Prostate gland (tissue), 2 donors: ENCODE data around the gene LAMA4. TPM values are rescaled to one million over a fixed set of nuclear protein-coding genes. Genes with fewer than 3 reads are reported as not detected.

ENCODE experiments used
- DNase-seq: peaks from one replicate; pipeline ENCODE4 v3.0.0-alpha.2; 2019; ENCODE audit warnings: low spot score
- H3K27ac ChIP-seq, 2 donors: fragments of 200-600 bp; sonication (generic); 2 replicates each; pipeline ENCODE4 v1.5.1; 2017 to 2019
- H3K27me3 ChIP-seq: fragments of 200-600 bp; sonication (generic); replicated peaks from 2 replicates; pipeline ENCODE4 v1.5.1; 2019; ENCODE audit not compliant: insufficient read depth
- H3K36me3 ChIP-seq, 2 donors: fragments of 200-600 bp; sonication (generic); 1 replicate in 1 of 2; 2 replicates in 1 of 2; pipeline versions ENCODE4 v1.5.1 to v1.8.1; 2017 to 2019
- H3K4me1 ChIP-seq: fragments of 200-600 bp; sonication (generic); replicated peaks from 2 replicates; pipeline ENCODE4 v1.5.1; 2019
- H3K4me3 ChIP-seq, 2 donors: fragments of 200-600 bp; sonication (generic); 2 replicates each; pipeline ENCODE4 v1.5.1; 2017 to 2019
- H3K9me3 ChIP-seq: fragments of 200-600 bp; sonication (generic); 2 replicates; pipeline ENCODE4 v1.5.1; 2017
- CTCF ChIP-seq, 4 experiments: fragments of 200-600 bp in 2 of 4; fragments of 450-650 bp in 2 of 4; sonication (generic) in 2 of 4; IDR thresholded peaks; 1 replicate in 3 of 4; 2 replicates in 1 of 4; pipeline ENCODE4 v1.5.1; 2016 to 2019; ENCODE audit warnings: antibody characterized with exemption in 4 of 4, mild to moderate bottlenecking in 2 of 4, moderate library complexity in 2 of 4
- POLR2A ChIP-seq: fragments of 450-650 bp; IDR thresholded peaks from one replicate; pipeline ENCODE4 v1.6.1; 2016; ENCODE audit warnings: antibody characterized with exemption, mild to moderate bottlenecking
- POLR2AphosphoS5 ChIP-seq: sonication (generic); formaldehyde crosslinking; IDR thresholded peaks from one replicate; pipeline ENCODE4 v1.6.1; 2017; ENCODE audit warnings: antibody characterized with exemption
- WGBS: methylation state at CpG from one replicate; pipeline ENCODE4 v1.1.5; 2018; 5-methylcytosine and 5-hydroxymethylcytosine counted together
- intact Hi-C: fragments of 100-400 bp; cut with DNase I; formaldehyde crosslinking; loops from one replicate; pipeline ENCODE4 v1.14.2; 2022
- total RNA-seq, 2 donors: library from RNA; depleted of rRNA; stranded (reverse); fragments of >200 nt; gene quantifications; one replicate each; pipeline ENCODE4 v1.1.0, GENCODE V29; 2016

Gene LAMA4
- total RNA-seq, 2 donors from 2014 or later: 9.6 to 48.3 TPM

GRCh38 chr6:112145080-112145573 is 109.2 kb downstream of the LAMA4 start:
- H3K4me3 ChIP-seq: no peak overlapping the region
- H3K27me3 ChIP-seq: no peaks in the 10 kb centered on the region
- intact Hi-C loops: no loop called here
- WGBS: 85% methylated on average over 10 of the region's 10 CpGs
- no peaks in the 10 kb centered on the region for H3K4me1 ChIP-seq
- TF ChIP-seq POLR2A (no peak), CTCF (IDR thresholded peaks at IDR 0.05) (no peak), POLR2AphosphoS5 (no peak)
- no peak overlapping the region for H3K27ac ChIP-seq
- H3K9me3 ChIP-seq: no peaks in the 10 kb centered on the region
- DNase-seq: no peak
- no peaks in the 10 kb centered on the region for H3K36me3 ChIP-seq

DNA sequence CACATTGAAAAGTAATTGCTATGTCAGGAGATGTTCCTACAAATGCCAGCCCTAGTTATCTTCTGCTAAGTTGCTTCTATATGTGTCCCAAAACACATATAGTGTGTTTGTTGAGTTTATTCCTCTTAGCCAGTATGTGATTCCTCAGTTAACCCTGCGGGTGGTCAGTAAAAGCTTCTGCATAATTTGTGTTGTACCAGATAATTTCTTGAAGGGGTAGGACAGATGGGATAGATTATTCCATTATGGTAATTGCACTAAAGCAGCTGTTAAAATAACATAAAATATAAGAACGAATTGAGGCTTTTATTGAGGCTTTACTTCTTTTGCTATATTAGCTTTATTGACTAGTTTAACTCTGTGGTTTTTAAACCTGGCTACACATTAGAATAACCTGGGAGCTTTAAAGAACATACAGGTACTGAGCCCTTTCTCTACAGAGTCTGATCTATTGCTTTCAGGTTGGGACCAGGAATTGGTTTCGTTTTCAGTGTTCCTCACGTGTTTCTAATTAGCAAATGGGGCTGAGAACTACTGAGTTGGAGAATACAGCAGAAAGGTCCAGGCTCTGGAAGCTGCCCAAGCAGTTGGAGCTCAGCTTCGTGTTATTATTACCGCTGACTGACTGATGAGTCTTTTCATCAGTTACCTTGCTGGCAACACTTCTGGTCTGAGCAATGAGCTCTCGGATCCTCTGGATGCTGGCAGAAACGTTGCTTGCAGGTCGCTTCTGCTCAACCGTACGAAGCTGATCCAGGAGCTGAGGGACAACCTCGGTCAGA is 110.0 kb downstream of the LAMA4 start:
- 72% methylated on average over 12 of the region's 12 CpGs for WGBS
- H3K27ac ChIP-seq: peak overlapping the region in 1 of 2 donors; percentile 32
- H3K4me3 ChIP-seq: no peak overlapping the region
- DNase-seq: no peak
- no peaks in the 10 kb centered on the region for H3K36me3 ChIP-seq
- TF ChIP-seq CTCF (IDR thresholded peaks at IDR 0.05) (no peak), POLR2A (no peak), POLR2AphosphoS5 (no peak)
- no peaks in the 10 kb centered on the region for H3K9me3 ChIP-seq
- no peaks in the 10 kb centered on the region for H3K4me1 ChIP-seq
- H3K27me3 ChIP-seq: no peaks in the 10 kb centered on the region
- intact Hi-C loops: no loop called here

DNA sequence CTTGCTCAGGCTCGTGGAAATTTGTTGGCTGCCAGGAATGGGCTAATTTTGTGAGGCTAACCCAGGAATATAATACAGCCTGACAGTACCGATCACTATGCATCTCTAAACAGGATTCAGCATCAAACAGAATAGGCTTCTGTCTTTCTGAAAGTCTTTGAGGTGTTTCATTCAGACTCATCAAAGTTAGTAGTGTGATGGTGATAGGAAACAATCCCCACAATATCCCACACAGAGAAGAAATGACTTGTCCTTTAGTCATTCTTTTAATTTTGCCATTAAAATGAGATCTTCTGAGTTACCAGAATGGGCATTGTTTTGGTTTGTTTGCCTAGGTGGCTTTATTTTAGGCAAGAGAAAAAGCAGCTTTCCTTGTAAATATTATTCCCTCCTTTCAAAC is 112.7 kb downstream of the LAMA4 start:
- TF ChIP-seq CTCF (IDR thresholded peaks at IDR 0.05) (no peak), POLR2AphosphoS5 (no peak), POLR2A (no peak)
- Histone ChIP-seq H3K36me3 (no peaks in the 10 kb centered on the region), H3K27ac (no peak overlapping the region), H3K4me1 (no peaks in the 10 kb centered on the region), H3K27me3 (no peaks in the 10 kb centered on the region), H3K9me3 (no peaks in the 10 kb centered on the region), H3K4me3 (no peak overlapping the region)
- DNase-seq: no peak
- intact Hi-C loops: no loop called here
- 81% methylated on average over 2 of the region's 2 CpGs for WGBS

DNA sequence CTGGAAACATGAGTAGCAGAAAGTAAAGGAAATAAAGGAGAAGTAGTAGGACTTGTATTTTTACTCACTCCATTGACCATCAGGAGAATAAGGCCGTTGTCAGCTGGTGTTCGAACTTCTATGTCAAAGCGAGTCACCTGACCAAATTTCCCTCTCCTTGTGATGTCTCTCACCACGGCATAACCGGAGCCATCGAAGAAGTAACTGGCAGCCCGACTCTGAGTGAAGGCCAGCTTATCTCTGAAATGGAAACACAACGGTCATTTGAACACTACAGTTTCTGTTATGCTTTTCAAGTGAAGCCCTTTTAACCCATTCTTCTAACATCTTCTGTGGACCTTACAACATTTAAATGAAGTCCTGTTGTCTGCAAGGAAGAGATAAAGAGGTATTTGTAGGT is 115.3 kb downstream of the LAMA4 start:
- Histone ChIP-seq H3K27ac (no peak overlapping the region), H3K27me3 (no peaks in the 10 kb centered on the region), H3K36me3 (no peaks in the 10 kb centered on the region), H3K9me3 (no peaks in the 10 kb centered on the region), H3K4me1 (no peaks in the 10 kb centered on the region), H3K4me3 (no peak overlapping the region)
- intact Hi-C loops: no loop called here
- no peak for DNase-seq
- no peak for TF ChIP-seq POLR2A
- no peak for TF ChIP-seq POLR2AphosphoS5
- no peak for TF ChIP-seq CTCF (IDR thresholded peaks at IDR 0.05)
- WGBS: 83% methylated on average over 8 of the region's 8 CpGs

DNA sequence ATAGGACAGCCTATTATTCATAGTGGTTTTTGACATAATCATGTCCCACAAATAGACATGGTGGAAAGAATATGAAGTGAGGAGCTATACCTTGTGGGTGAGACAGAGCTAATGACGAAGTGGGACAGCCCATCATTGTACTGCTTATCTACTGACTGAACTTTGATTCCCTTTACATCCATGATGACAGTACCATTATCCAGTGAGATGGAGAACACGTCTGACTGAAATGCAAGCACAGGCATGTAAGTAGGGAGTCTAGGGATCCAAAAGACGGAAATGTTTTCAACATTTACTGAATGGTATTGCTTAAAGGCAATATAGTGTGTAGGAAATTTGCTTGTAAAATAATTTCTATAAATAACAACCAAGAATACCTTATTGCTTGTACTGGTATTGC is 123.5 kb downstream of the LAMA4 start:
- no peaks in the 10 kb centered on the region for H3K4me1 ChIP-seq
- TF ChIP-seq POLR2AphosphoS5 (no peak), CTCF (IDR thresholded peaks at IDR 0.05) (no peak), POLR2A (no peak)
- H3K4me3 ChIP-seq: no peak overlapping the region
- no peak overlapping the region for H3K27ac ChIP-seq
- DNase-seq: no peak
- WGBS: 61% methylated on average over 3 of the region's 3 CpGs
- H3K27me3 ChIP-seq: no peaks in the 10 kb centered on the region
- intact Hi-C loops: no loop called here
- no peaks in the 10 kb centered on the region for H3K36me3 ChIP-seq
- H3K9me3 ChIP-seq: no peaks in the 10 kb centered on the region
